Stomach (tissue), 4 donors: ENCODE data around the gene CDK12.

Experiments used
- CTCF ChIP-seq, 7 experiments: fragments of 450-650 bp in 4 of 7; fragments of 200-600 bp in 3 of 7; sonication (generic) in 3 of 7; IDR thresholded peaks; one replicate each; pipeline ENCODE4 v1.5.1; 2016 to 2019; ENCODE audit warnings: antibody characterized with exemption in 7 of 7, control low read depth in 2 of 7, mild to moderate bottlenecking in 1 of 7
- POLR2A ChIP-seq, 4 donors: fragments of 450-650 bp; IDR thresholded peaks; one replicate each; pipeline ENCODE4 v1.6.1; 2016; ENCODE audit warnings: antibody characterized with exemption in 4 of 4, control low read depth in 2 of 4, mild to moderate bottlenecking in 1 of 4, moderate library complexity in 1 of 4

- no peak for TF ChIP-seq POLR2A (IDR thresholded peaks at IDR 0.05)
- no peak for TF ChIP-seq CTCF (IDR thresholded peaks at IDR 0.05)
These were observed 1.5 kb downstream of the CDK12 start for GRCh38 chr17:39462631-39463375.
